Measurements from ENCODE around the gene POLR3A.

DNA sequence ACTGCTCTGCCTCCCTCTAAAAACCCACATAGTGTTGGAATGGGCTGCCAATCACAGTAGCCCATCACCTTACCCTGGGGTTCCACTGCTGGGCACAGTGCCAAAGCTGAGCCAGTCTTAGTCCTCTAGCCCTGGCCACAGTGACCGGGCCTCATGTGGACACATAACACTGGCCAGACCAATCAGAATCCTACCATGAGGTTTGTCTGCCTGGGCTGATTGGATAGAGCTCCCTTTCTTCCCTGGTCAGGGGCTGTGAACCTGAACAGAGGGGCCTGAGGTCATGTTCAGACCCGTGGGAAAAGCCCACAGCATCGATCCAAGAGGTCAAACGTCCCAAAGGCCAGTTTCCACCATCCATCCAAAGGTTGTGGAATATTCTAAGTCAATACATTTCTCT lies 108.8 kb downstream of the POLR3A start:
- TF ChIP-seq ZNF121 (CRISPR knock-in tag; IDR thresholded peaks at IDR 0.05) = no peak
- no peak for TF ChIP-seq SALL2 (CRISPR knock-in tag; IDR thresholded peaks at IDR 0.05)
- TF ChIP-seq CREB1 (IDR thresholded peaks at IDR 0.05) = no peak
- no peak for TF ChIP-seq CREB1 (CRISPR knock-in tag; IDR thresholded peaks at IDR 0.05)
- no peak for TF ChIP-seq RFX5 (IDR thresholded peaks at IDR 0.05; ENCODE audit: low read depth, low read length)
- TF ChIP-seq EP300 (IDR thresholded peaks at IDR 0.05; ENCODE audit: low read depth in 2 of 2, low read length in 2 of 2) = no peak
- no peak for TF ChIP-seq EP300 (CRISPR knock-in tag; IDR thresholded peaks at IDR 0.05; ENCODE audit: borderline replicate concordance)
- TF ChIP-seq, protein P1, sequence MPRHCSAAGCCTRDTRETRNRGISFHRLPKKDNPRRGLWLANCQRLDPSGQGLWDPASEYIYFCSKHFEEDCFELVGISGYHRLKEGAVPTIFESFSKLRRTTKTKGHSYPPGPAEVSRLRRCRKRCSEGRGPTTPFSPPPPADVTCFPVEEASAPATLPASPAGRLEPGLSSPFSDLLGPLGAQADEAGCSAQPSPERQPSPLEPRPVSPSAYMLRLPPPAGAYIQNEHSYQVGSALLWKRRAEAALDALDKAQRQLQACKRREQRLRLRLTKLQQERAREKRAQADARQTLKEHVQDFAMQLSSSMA (CRISPR knock-in tag; IDR thresholded peaks at IDR 0.05) = no peak
- TF ChIP-seq, protein P2, sequence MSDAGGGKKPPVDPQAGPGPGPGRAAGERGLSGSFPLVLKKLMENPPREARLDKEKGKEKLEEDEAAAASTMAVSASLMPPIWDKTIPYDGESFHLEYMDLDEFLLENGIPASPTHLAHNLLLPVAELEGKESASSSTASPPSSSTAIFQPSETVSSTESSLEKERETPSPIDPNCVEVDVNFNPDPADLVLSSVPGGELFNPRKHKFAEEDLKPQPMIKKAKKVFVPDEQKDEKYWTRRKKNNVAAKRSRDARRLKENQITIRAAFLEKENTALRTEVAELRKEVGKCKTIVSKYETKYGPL (CRISPR knock-in tag; IDR thresholded peaks at IDR 0.05) = no peak
- no peak for TF ChIP-seq JARID2 (CRISPR knock-in tag; IDR thresholded peaks at IDR 0.05; ENCODE audit: insufficient replicate concordance)
- no peak for TF ChIP-seq AGO1 (IDR thresholded peaks at IDR 0.05; ENCODE audit: low read depth, low read length, poor library complexity, severe bottlenecking)
- no peak for TF ChIP-seq PHF20 (CRISPR knock-in tag; IDR thresholded peaks at IDR 0.05)
- TF ChIP-seq SIN3A (IDR thresholded peaks at IDR 0.05; ENCODE audit: borderline replicate concordance, low read depth, low read length) = no peak
